ENCODE results near the gene CLIC1.

Gene CLIC1

DNA sequence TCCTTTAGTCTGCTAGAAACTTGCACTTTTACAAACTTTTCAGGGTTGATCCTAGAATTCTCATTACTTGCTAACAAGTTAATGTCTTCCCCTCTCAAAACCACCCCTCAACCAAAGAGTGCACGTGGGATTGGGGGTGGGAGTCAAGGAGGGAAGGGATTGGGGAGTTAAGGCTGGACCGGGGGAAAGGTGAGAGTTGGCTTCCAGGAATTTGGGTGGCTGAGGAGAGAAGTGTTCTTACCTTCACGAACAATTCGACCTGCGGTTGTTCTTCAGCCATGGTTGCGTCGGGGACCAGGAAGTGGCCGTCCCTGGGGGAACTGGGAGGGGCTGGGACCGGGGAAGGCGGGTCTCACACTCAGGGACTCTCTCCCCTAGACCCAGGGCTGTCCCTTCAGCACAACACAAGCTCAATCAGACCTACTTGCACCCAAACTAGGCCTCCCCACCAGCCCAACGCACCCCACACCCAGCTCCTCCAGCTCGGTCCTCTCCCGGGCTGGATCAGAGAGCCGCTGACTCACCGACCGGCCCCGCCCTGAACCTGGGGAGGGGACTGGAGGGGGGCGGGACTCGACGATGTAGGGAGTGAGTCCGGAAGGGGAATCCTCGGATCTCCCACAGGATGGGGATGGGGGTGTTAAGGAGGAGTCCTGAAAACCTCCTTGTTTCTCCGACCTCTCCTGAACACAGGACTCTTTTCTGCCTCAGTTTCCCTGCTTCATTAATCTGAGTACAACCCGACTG, at the start of gene CLIC1:
Gene CLIC1 (minus strand): TSS at position 510 of the 747 bp plus-strand sequence. CDS start 230 bp downstream, at position 280.
- Histone ChIP-seq H3K9me3 (ENCODE audit: control insufficient read depth, insufficient read depth, low read depth, low read length) (no peaks in the 10 kb centered on the region), H3K4me1 (ENCODE audit: control insufficient read depth, insufficient read depth, low read length) (peaks cover 35% of the 10 kb centered on the region)
- TF ChIP-seq, protein P1, sequence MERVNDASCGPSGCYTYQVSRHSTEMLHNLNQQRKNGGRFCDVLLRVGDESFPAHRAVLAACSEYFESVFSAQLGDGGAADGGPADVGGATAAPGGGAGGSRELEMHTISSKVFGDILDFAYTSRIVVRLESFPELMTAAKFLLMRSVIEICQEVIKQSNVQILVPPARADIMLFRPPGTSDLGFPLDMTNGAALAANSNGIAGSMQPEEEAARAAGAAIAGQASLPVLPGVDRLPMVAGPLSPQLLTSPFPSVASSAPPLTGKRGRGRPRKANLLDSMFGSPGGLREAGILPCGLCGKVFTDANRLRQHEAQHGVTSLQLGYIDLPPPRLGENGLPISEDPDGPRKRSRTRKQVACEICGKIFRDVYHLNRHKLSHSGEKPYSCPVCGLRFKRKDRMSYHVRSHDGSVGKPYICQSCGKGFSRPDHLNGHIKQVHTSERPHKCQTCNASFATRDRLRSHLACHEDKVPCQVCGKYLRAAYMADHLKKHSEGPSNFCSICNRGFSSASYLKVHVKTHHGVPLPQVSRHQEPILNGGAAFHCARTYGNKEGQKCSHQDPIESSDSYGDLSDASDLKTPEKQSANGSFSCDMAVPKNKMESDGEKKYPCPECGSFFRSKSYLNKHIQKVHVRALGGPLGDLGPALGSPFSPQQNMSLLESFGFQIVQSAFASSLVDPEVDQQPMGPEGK (tag by site-specific recombination; IDR thresholded peaks at IDR 0.05), result no peak; the same call in none of the 2 replicates
- TF ChIP-seq KLF9 (tag by site-specific recombination; IDR thresholded peaks at IDR 0.05; ENCODE audit: low read depth) (peak; percentile 91), YY1 (tag by site-specific recombination; IDR thresholded peaks at IDR 0.05) (0 out of 2 replicates have a peak, but pooled peaks have one; percentile 20), MYNN (tag by site-specific recombination; IDR thresholded peaks at IDR 0.05; ENCODE audit: borderline replicate concordance) (no peak), ZFHX2 (tag by site-specific recombination; conservative IDR thresholded peaks at IDR 0.05) (no peak; the same call in 1 of the 2 replicates), GLIS1 (tag by site-specific recombination; IDR thresholded peaks at IDR 0.05) (peak; percentile 75), ZSCAN4 (tag by site-specific recombination; IDR thresholded peaks at IDR 0.05) (no peak), ZNF266 (tag by site-specific recombination; IDR thresholded peaks at IDR 0.05; ENCODE audit: low read depth) (no peak), SCRT1 (tag by site-specific recombination; IDR thresholded peaks at IDR 0.05; ENCODE audit: borderline replicate concordance) (no peak), ZNF660 (tag by site-specific recombination; IDR thresholded peaks at IDR 0.05) (peak; percentile 71; the same call in 1 of the 2 replicates), ZBTB8A (tag by site-specific recombination; IDR thresholded peaks at IDR 0.05) (peak; percentile 34; the same call in 1 of the 2 replicates), ZNF473 (tag by site-specific recombination; IDR thresholded peaks at IDR 0.05) (no peak), ZNF26 (tag by site-specific recombination; IDR thresholded peaks at IDR 0.05) (no peak), ZNF837 (tag by site-specific recombination; IDR thresholded peaks at IDR 0.05) (no peak), IKZF3 (tag by site-specific recombination; IDR thresholded peaks at IDR 0.05) (peak; percentile 90), ZNF501 (tag by site-specific recombination; IDR thresholded peaks at IDR 0.05) (peak; percentile 44; the same call in 1 of the 2 replicates), ZXDB (tag by site-specific recombination; IDR thresholded peaks at IDR 0.05) (peak; percentile 64; the same call in 1 of the 2 replicates), ZNF433 (tag by site-specific recombination; IDR thresholded peaks at IDR 0.05; ENCODE audit: low read depth) (no peak), ZNF121 (tag by site-specific recombination; IDR thresholded peaks at IDR 0.05) (no peak), ZNF514 (tag by site-specific recombination; IDR thresholded peaks at IDR 0.05) (no peak), ZNF521 (tag by site-specific recombination; IDR thresholded peaks at IDR 0.05) (no peak), ZNF416 (tag by site-specific recombination; IDR thresholded peaks at IDR 0.05) (no peak), ZNF654 (tag by site-specific recombination; IDR thresholded peaks at IDR 0.05; ENCODE audit: low read depth) (no peak), ZFP37 (tag by site-specific recombination; IDR thresholded peaks at IDR 0.05) (0 out of 2 replicates have a peak, but pooled peaks have one; percentile 50)
- TF ChIP-seq, protein P2, sequence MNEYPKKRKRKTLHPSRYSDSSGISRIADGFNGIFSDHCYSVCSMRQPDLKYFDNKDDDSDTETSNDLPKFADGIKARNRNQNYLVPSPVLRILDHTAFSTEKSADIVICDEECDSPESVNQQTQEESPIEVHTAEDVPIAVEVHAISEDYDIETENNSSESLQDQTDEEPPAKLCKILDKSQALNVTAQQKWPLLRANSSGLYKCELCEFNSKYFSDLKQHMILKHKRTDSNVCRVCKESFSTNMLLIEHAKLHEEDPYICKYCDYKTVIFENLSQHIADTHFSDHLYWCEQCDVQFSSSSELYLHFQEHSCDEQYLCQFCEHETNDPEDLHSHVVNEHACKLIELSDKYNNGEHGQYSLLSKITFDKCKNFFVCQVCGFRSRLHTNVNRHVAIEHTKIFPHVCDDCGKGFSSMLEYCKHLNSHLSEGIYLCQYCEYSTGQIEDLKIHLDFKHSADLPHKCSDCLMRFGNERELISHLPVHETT (tag by site-specific recombination; IDR thresholded peaks at IDR 0.05), result no peak
- TF ChIP-seq, protein P3, sequence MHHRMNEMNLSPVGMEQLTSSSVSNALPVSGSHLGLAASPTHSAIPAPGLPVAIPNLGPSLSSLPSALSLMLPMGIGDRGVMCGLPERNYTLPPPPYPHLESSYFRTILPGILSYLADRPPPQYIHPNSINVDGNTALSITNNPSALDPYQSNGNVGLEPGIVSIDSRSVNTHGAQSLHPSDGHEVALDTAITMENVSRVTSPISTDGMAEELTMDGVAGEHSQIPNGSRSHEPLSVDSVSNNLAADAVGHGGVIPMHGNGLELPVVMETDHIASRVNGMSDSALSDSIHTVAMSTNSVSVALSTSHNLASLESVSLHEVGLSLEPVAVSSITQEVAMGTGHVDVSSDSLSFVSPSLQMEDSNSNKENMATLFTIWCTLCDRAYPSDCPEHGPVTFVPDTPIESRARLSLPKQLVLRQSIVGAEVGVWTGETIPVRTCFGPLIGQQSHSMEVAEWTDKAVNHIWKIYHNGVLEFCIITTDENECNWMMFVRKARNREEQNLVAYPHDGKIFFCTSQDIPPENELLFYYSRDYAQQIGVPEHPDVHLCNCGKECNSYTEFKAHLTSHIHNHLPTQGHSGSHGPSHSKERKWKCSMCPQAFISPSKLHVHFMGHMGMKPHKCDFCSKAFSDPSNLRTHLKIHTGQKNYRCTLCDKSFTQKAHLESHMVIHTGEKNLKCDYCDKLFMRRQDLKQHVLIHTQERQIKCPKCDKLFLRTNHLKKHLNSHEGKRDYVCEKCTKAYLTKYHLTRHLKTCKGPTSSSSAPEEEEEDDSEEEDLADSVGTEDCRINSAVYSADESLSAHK (tag by site-specific recombination; IDR thresholded peaks at IDR 0.05), result peak; percentile 72; the same call in 1 of the 2 replicates

More for the DNA sequence above, at the start of gene CLIC1:
- POLR2A ChIA-PET, result interaction anchor here (0.5 to 6.8 kb wide), 21 partner anchors 13 to 235 kb away, joined by 3 to 102 read pairs (median 5); partner anchors contain the start of genes ABHD16A, BAG6, C6orf47 and GPANK1
- peak within 1 kb of the TSS; percentile 64 for H3K4me3 ChIP-seq (ENCODE audit: low read depth, low read length)
- peak within 1 kb of the TSS; percentile 52 for H3K27ac ChIP-seq (ENCODE audit: extremely low read depth, low read depth, low read length)
- peaks cover 11 to 36% of the 10 kb centered on the region in 2 experiments; a peak in 2 of 3 replicates for H3K36me3 ChIP-seq (ENCODE audit: control insufficient read depth in 2 of 2, insufficient read depth in 1 of 2, low read length in 2 of 2)
- CTCF ChIA-PET, result interaction anchor here (0.6 to 2.7 kb wide), 10 partner anchors 8 to 103 kb away, joined by 3 to 24 read pairs (median 5); partner anchors contain the start of genes HSPA1A, HSPA1B and HSPA1L

All from HEK293 (cell line).